HG03060 (cell line): ENCODE results near the gene FAM20A.

ENCODE experiments used
- ATAC-seq: cut with Tn5 transposase; IDR thresholded peaks from one replicate; pipeline ENCODE4 v1.9.1; 2021; ENCODE audit warnings: low read depth, moderate number of reproducible peaks; ENCODE audit not compliant: unreplicated experiment

FAM20A gene

GRCh38 chr17:68600931-68601564 is at the start of gene FAM20A:
TSS of gene FAM20A (minus strand) at chr17:68601367. CDS start at chr17:68600666, 701 bp downstream.
- no peak for ATAC-seq

GRCh38 chr17:68649324-68649723 is 48.2 kb upstream of the FAM20A start:
- no peak for ATAC-seq

GRCh38 chr17:68646626-68647526 is 45.7 kb upstream of the FAM20A start:
- no peak for ATAC-seq

GRCh38 chr17:68642118-68642412 is 40.9 kb upstream of the FAM20A start:
- no peak for ATAC-seq

GRCh38 chr17:68641276-68642117 is 40.3 kb upstream of the FAM20A start:
- ATAC-seq, result no peak

- ATAC-seq, result no peak
These were observed 39.2 kb upstream of the FAM20A start for GRCh38 chr17:68640242-68640989.

GRCh38 chr17:68634345-68634876 is 33.2 kb upstream of the FAM20A start:
- no peak for ATAC-seq

- no peak for ATAC-seq
These were observed 27.4 kb upstream of the FAM20A start for GRCh38 chr17:68628576-68628957.

GRCh38 chr17:68627956-68628575 is 26.9 kb upstream of the FAM20A start:
- no peak for ATAC-seq

GRCh38 chr17:68624381-68624780 is 23.2 kb upstream of the FAM20A start:
- ATAC-seq, result no peak

- ATAC-seq, result no peak
These were observed 22.6 kb upstream of the FAM20A start for GRCh38 chr17:68623811-68624210.

- no peak for ATAC-seq
These were observed 21.3 kb upstream of the FAM20A start for GRCh38 chr17:68622423-68622822.

GRCh38 chr17:68621065-68621464 is 19.9 kb upstream of the FAM20A start:
- ATAC-seq, result no peak

GRCh38 chr17:68616334-68616733 is 15.2 kb upstream of the FAM20A start:
- no peak for ATAC-seq

GRCh38 chr17:68614718-68615117 is 13.6 kb upstream of the FAM20A start:
- no peak for ATAC-seq

GRCh38 chr17:68613739-68614298 is 12.7 kb upstream of the FAM20A start:
- ATAC-seq, result no peak

GRCh38 chr17:68612923-68613292 is 11.7 kb upstream of the FAM20A start:
- no peak for ATAC-seq

- ATAC-seq, result no peak
These were observed 11.2 kb upstream of the FAM20A start for GRCh38 chr17:68612209-68612922.
